ENCODE data around the gene ANKMY2.

GRCh38 chr7:16586081-16586874, 59.3 kb downstream of the ANKMY2 start:
- TF ChIP-seq CTCF (IDR thresholded peaks at IDR 0.05) (no peak), ZFX (IDR thresholded peaks at IDR 0.05; ENCODE audit: borderline replicate concordance) (no peak)
